ENCODE measurements around the gene PTPN2. TPM values are rescaled to one million over a fixed set of nuclear protein-coding genes. Genes with fewer than 3 reads are reported as not detected.

The PTPN2 gene
- total RNA-seq: 18.4 and 21.1 TPM in 2 replicates

GRCh38 chr18:12883684-12884405, at the start of gene PTPN2:
PTPN2 (minus strand) TSS chr18:12884237; CDS start chr18:12884141, 96 bp downstream.

Other genes with a start within 250 kb of the PTPN2 start
- gene SPIRE1, start 226.1 kb downstream of the PTPN2 start, total RNA-seq: 23.2 and 29.5 TPM in 2 replicates
- gene CEP76, start 181.5 kb downstream of the PTPN2 start, total RNA-seq: 9.3 and 12.2 TPM in 2 replicates
- 50.8 and 62.9 TPM in 2 replicates for gene PSMG2, start 181.2 kb downstream of the PTPN2 start, total RNA-seq
- gene SEH1L, start 63.8 kb upstream of the PTPN2 start, total RNA-seq: 36.5 and 38.7 TPM in 2 replicates
- gene CEP192, start 107.1 kb upstream of the PTPN2 start, total RNA-seq: 24.7 and 29.7 TPM in 2 replicates

Measured in endothelial cell of coronary artery (primary cell).